Esophagus (tissue), 2 donors: Measurements from ENCODE around the gene DOCK10. TPM values are rescaled to one million over a fixed set of nuclear protein-coding genes. Genes with fewer than 3 reads are reported as not detected.

Experiments used
- H3K27ac ChIP-seq, 2 donors: one replicate each; pipeline ENCODE4 v1.5.1; 2013; ENCODE audit warnings: low read depth in 2 of 2, mild to moderate bottlenecking in 2 of 2, inconsistent platforms in 1 of 2, low read length in 1 of 2, moderate library complexity in 1 of 2
- H3K27me3 ChIP-seq, 2 donors: one replicate each; pipeline ENCODE4 v1.6.1; 2013; ENCODE audit warnings: low read length in 2 of 2, control low read depth in 1 of 2, mild to moderate bottlenecking in 1 of 2; ENCODE audit not compliant: insufficient read depth in 2 of 2, control insufficient read depth in 1 of 2
- H3K36me3 ChIP-seq, 2 donors: one replicate each; pipeline ENCODE4 v1.6.1; 2013; ENCODE audit warnings: low read length in 1 of 2; ENCODE audit not compliant: control insufficient read depth in 2 of 2, insufficient read depth in 2 of 2
- H3K4me1 ChIP-seq, 2 donors: one replicate each; pipeline ENCODE4 v1.6.1; 2013; ENCODE audit warnings: low read length in 1 of 2; ENCODE audit not compliant: control insufficient read depth in 2 of 2, insufficient read depth in 2 of 2
- H3K4me3 ChIP-seq, 2 donors: one replicate each; pipeline ENCODE4 v1.5.1; 2013; ENCODE audit warnings: low read length in 2 of 2, mild to moderate bottlenecking in 2 of 2, low read depth in 1 of 2, moderate library complexity in 1 of 2
- H3K9me3 ChIP-seq, 2 donors: one replicate each; pipeline ENCODE4 v1.6.1; 2013; ENCODE audit warnings: mild to moderate bottlenecking in 2 of 2, low read depth in 1 of 2, low read length in 1 of 2, moderate library complexity in 1 of 2; ENCODE audit not compliant: control insufficient read depth in 2 of 2, insufficient read depth in 1 of 2
- WGBS, 2 donors: extraction: QIAGEN DNeasy Blood & Tissue Kit; methylation state at CpG; one replicate each; pipeline ENCODE4 v1.1.7; 2013; 5-methylcytosine and 5-hydroxymethylcytosine counted together
- polyA plus RNA-seq, 2 donors: library from polyadenylated mRNA; stranded (reverse); fragments of 200-250 nt; gene quantifications; one replicate each; pipeline ENCODE4 v1.2.3, GENCODE V29; 2013
- donor health status: healthy with polysubstance abuse.
- donor health status: Bipolar disorder and iron deficiency.

Gene DOCK10
- polyA plus RNA-seq, 2 donors = 1.7 to 2.5 TPM

DNA sequence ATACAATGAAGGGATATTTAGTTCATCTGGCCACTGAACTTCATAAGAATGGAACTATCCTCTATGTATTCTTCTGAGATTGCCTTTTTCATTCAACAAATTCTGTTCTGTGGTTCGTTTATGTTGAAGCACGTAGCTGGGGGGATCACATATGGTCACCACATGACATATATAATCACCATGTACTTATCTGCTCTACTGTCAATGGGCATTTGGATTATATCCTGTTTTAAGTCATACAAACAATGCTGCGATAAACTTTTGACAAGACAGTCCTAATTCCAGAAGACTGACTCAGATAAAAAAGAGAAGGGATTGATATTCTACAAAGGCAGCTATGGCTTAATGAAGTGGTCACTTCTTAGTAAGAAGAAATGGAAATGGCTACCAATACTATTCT, 210.1 kb downstream of the DOCK10 start:
- Histone ChIP-seq H3K27me3 (no peaks in the 10 kb centered on the region), H3K9me3 (no peaks in the 10 kb centered on the region), H3K4me3 (no peak overlapping the region), H3K4me1 (no peaks in the 10 kb centered on the region), H3K36me3 (peaks cover 0 to 7% of the 10 kb centered on the region in 2 donors), H3K27ac (no peak overlapping the region)
- WGBS, 2 donors = 73 to 82% methylated on average over 3 of the region's 3 CpGs

DNA sequence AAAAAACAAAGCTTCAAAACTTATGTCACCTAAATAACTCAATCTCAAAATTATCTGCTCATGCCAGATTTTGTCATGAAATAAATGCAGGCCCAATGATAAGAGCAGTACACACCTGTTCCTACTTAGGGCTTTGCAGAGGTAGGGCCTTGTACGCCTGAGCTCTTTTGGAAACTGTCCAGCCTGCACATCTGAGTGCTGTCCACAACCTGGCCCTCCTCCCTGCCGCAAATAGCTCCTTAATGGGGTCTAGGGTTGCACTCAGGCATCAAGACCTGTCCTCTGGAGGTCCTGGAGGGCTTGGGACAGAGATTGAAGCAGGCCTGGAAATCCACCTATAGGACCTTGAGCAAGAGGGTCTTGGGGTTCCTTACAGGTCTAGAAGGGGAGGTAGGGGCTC, 210.7 kb downstream of the DOCK10 start:
- Histone ChIP-seq H3K27me3 (no peaks in the 10 kb centered on the region), H3K36me3 (peaks cover 0 to 7% of the 10 kb centered on the region in 2 donors)
- 64 to 93% methylated on average over 2 of the region's 2 CpGs for WGBS, 2 donors

DNA sequence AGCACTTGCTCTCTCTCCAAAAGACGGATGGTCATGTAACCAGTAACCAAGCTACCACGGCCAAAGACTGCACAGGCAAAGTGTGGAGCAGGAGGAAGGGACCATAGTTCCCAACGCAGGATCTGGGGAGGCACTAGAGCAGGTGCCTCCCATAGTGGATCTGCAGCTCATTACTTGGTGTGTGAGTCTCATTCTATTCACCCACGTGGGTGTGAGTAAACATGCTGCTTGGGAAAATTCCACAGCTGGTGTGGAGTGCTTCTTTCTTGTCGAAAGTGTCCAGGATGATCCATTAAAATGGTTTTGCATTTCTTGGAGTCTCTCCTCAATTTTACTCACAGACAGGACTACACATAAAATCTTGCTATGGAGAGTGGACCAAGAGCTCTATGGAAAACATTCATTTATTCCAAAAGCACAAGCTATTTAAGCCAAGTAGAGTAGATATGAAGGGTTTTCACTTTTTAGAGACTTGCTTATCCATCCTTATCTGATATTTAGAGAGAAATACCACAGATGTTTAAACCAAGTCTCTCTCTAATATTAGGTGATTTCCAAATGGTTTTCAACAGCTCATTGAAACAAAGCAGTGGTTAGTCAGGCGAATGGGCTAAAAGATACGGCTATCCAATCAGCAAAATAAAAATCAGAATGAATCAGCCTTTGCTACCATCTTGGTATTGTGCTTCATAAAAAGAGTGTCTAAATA, 221.8 kb downstream of the DOCK10 start:
- 74 to 84% methylated on average over 7 of the region's 7 CpGs for WGBS, 2 donors
- H3K9me3 ChIP-seq = no peaks in the 10 kb centered on the region
- no peaks in the 10 kb centered on the region for H3K4me1 ChIP-seq
- no peaks in the 10 kb centered on the region for H3K27me3 ChIP-seq
- H3K36me3 ChIP-seq = peaks cover 3% of the 10 kb centered on the region in 2 donors
- no peak overlapping the region for H3K27ac ChIP-seq
- no peak overlapping the region for H3K4me3 ChIP-seq

More for the DNA sequence above, 210.7 kb downstream of the DOCK10 start:
- H3K27ac ChIP-seq = no peak overlapping the region
- no peaks in the 10 kb centered on the region for H3K4me1 ChIP-seq
- H3K4me3 ChIP-seq = no peak overlapping the region
- H3K9me3 ChIP-seq = no peaks in the 10 kb centered on the region

DNA sequence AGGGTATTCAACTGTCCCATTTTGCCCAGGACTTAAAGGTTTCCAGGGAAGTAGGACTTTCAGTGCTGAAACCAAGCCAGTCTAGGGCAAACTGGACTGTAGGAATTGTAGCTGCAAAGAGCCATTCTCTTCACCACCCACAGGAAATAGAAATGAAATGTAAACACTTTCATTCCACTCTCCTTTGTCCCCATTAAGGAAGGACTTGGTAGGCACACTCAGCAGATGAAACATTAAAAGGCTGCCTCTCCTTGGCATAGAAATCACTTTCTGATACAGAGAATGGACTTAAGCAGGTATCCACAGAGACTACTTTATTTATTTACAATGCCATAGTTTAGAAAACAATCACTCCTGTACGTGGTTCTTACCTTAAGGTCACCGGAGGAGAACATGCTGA, 223.2 kb downstream of the DOCK10 start:
- Histone ChIP-seq H3K27ac (no peak overlapping the region), H3K4me3 (no peak overlapping the region), H3K9me3 (no peaks in the 10 kb centered on the region), H3K4me1 (no peaks in the 10 kb centered on the region), H3K36me3 (peaks cover 3% of the 10 kb centered on the region in 2 donors), H3K27me3 (no peaks in the 10 kb centered on the region)
- 73 to 80% methylated on average over 2 of the region's 2 CpGs for whole genome bisulfite sequencing, 2 donors

DNA sequence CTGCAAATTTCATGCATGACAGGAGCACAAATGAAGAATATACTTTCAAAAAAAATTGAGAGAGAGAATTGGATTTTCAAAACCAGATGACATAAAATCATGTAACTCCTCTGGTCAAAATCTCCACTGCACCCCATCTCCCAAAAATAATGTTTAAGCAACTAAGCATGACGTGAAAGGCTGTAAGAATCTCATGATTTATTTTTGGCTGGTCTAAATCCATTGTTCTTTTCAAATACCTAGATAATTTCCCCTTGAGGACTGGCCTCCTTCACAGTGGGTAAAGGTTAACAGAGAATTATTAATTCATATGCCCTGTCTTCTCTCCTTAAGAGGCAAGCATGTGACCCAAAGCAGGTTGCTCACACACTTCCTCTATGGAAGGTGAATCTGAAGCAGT, 224.6 kb downstream of the DOCK10 start:
- H3K36me3 ChIP-seq = peaks cover 3% of the 10 kb centered on the region in 2 donors

DNA sequence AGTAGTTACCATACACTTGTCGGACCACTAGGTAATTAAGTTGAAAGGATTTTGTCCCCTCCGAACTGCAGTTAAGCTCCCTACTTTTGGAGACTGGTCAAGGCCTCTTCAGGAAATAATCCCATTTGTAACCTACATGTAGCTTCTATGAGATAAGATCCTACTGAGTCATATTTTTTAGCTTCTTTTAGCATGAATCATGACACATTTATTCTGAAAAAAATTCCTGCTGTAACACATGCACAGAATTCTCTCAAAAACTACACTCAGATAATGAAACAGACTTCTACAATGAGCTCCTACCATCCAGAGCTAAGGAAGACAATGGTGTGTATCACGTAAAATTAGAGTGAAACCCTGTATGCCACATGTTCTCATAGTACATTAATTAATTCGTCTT, 225.5 kb downstream of the DOCK10 start:
- no peaks in the 10 kb centered on the region for H3K4me1 ChIP-seq
- H3K4me3 ChIP-seq = no peak overlapping the region
- H3K27me3 ChIP-seq = no peaks in the 10 kb centered on the region
- H3K9me3 ChIP-seq = no peaks in the 10 kb centered on the region
- no peak overlapping the region for H3K27ac ChIP-seq
- 71 to 88% methylated on average over 4 of the region's 4 CpGs for WGBS, 2 donors
- peaks cover 3% of the 10 kb centered on the region in 2 donors for H3K36me3 ChIP-seq

More for the DNA sequence above, 224.6 kb downstream of the DOCK10 start:
- no peaks in the 10 kb centered on the region for H3K27me3 ChIP-seq
- WGBS, 2 donors = 77 to 91% methylated on average over 1 of the region's 1 CpG
- no peak overlapping the region for H3K4me3 ChIP-seq
- H3K27ac ChIP-seq = no peak overlapping the region
- H3K4me1 ChIP-seq = no peaks in the 10 kb centered on the region
- H3K9me3 ChIP-seq = no peaks in the 10 kb centered on the region

DNA sequence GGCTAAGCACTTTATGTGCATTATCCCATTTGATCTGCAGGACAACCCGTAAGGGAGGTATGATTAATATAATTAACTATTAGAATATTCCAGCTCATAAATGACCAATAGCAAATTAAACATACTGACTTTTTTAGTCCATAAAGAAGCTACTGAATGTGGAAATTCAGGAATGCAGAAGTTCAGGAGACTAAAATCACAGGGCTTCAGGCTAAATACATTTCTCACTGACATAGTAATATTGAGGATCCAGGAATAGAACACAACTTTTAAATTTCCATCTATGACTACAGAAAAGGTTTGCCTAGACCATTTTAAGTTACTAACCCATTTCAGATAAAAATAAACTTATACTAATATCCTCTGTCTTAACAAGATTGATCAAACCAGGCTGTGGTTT, 228.7 kb downstream of the DOCK10 start:
- H3K27ac ChIP-seq = no peak overlapping the region
- H3K9me3 ChIP-seq = no peaks in the 10 kb centered on the region
- WGBS, 2 donors = 91 to 93% methylated on average over 1 of the region's 1 CpG
- no peaks in the 10 kb centered on the region for H3K27me3 ChIP-seq
- no peaks in the 10 kb centered on the region for H3K4me1 ChIP-seq
- no peaks in the 10 kb centered on the region for H3K36me3 ChIP-seq
- H3K4me3 ChIP-seq = no peak overlapping the region

DNA sequence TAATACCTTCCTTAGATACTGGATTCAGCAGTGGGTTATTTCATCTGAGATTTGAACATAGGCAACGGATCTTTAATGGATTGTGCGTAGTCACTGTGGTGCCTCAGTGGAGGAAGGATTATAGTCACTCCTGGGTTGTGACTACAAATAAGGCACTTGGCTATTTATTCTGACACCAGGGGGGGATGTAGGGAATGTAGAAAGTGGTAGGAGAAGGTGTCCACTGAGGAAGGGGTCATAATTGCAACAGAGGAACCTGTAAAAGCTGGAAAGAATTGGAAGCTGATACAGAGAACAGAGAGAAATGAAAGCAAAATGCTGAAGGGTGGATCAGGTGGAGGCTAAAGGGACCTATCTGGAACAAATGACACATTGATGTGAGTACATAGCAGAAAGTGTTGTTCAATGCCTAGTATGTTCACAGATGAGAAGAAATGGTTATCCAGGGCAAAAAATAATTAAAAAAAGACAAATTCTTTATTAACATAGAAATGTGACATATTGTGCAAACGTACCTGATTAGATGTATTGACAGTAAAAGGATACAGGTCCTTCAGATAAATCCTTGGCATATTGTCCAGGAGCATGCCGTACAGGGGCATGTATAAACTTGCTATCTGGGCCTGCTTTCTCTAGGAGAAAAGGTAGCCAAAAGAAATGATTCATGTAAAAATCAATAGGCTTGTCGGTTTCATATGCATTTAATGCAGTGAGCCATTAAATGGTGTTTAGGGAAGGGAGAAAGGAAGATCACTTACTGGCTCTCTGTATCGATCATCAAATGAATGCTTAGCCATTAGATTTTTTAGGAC, 234.9 kb downstream of the DOCK10 start:
- Histone ChIP-seq H3K4me3 (no peak overlapping the region), H3K4me1 (no peaks in the 10 kb centered on the region), H3K27ac (peak overlapping the region in 1 of 2 donors; percentile 46), H3K36me3 (peaks cover 0 to 3% of the 10 kb centered on the region in 2 donors), H3K9me3 (no peaks in the 10 kb centered on the region), H3K27me3 (no peaks in the 10 kb centered on the region)
- WGBS, 2 donors = 58 to 69% methylated on average over 6 of the region's 6 CpGs

DNA sequence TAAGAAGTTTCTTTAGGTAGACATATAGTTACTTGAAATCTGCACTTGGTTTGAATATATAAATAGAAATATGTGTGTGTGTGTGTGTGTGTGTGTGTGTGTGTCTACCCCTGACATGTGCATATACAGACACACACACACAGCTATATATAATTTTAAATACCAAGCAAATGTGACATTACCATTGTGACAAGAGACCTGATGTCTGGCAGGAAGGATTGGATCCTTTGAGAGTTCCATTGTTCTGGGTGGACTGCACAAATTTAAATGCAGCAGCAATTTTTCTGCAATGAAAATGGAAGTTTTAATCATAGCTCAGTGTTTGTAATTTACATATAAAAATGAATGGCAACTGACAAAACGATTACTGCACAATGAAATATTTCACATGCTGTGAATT, 238.3 kb downstream of the DOCK10 start:
- Histone ChIP-seq H3K27ac (no peak overlapping the region), H3K9me3 (no peaks in the 10 kb centered on the region), H3K27me3 (no peaks in the 10 kb centered on the region), H3K36me3 (peaks cover 0 to 3% of the 10 kb centered on the region in 2 donors), H3K4me3 (no peak overlapping the region), H3K4me1 (no peaks in the 10 kb centered on the region)
- 80 to 81% methylated on average over 1 of the region's 1 CpG for WGBS, 2 donors
